NT2/D1 (cell line): ENCODE results near the gene TEX29.

Experiments
- DNase-seq: peaks from one replicate; pipeline ENCODE4 v3.0.0-alpha.2; 2011; ENCODE audit warnings: low read depth, low spot score
- H3K27me3 ChIP-seq: 2 replicates; pipeline ENCODE4 v1.6.0; 2011; ENCODE audit warnings: mild to moderate bottlenecking; ENCODE audit not compliant: insufficient read length, insufficient read depth
- H3K36me3 ChIP-seq: 2 replicates; pipeline ENCODE4 v1.6.1; 2011; ENCODE audit warnings: mild to moderate bottlenecking, low read length, mixed read lengths; ENCODE audit not compliant: insufficient read depth, insufficient read length
- H3K4me1 ChIP-seq: 2 replicates; pipeline ENCODE4 v1.5.1; 2011; ENCODE audit not compliant: insufficient read depth, insufficient read length
- H3K4me3 ChIP-seq: 2 replicates; pipeline ENCODE4 v1.5.1; 2011; ENCODE audit warnings: low read depth; ENCODE audit not compliant: insufficient read length
- H3K9ac ChIP-seq: 2 replicates; pipeline ENCODE4 v1.6.0; 2011; ENCODE audit warnings: low read depth; ENCODE audit not compliant: insufficient read length
- H3K9me3 ChIP-seq: 2 replicates; pipeline ENCODE4 v1.5.1; 2011; ENCODE audit warnings: mild to moderate bottlenecking, low read length; ENCODE audit not compliant: insufficient read depth
- SUZ12 ChIP-seq: IDR thresholded peaks from 2 replicates; pipeline ENCODE4 v1.6.1; 2011; ENCODE audit not compliant: insufficient read length, insufficient read depth; ENCODE audit errors: extremely low read depth
- YY1 ChIP-seq: IDR thresholded peaks from 2 replicates; pipeline ENCODE4 v1.6.1; 2011; ENCODE audit not compliant: insufficient read length, insufficient read depth
- ZNF274 ChIP-seq: IDR thresholded peaks from 2 replicates; pipeline ENCODE4 v1.6.1; 2011; ENCODE audit warnings: mild to moderate bottlenecking, low read depth, low read length

TEX29 gene

GRCh38 chr13:111278743-111279652 lies 41.4 kb upstream of the TEX29 start:
- Histone ChIP-seq H3K9me3 (no peaks in the 10 kb centered on the region), H3K36me3 (peaks cover 79% of the 10 kb centered on the region), H3K27me3 (no peaks in the 10 kb centered on the region), H3K4me3 (no peak overlapping the region), H3K4me1 (no peaks in the 10 kb centered on the region), H3K9ac (no peak overlapping the region)
- no peak for DNase-seq
- TF ChIP-seq YY1 = no peak
- TF ChIP-seq ZNF274 = no peak
- TF ChIP-seq SUZ12 = no peak

- Histone ChIP-seq H3K9ac (no peak overlapping the region), H3K27me3 (no peaks in the 10 kb centered on the region), H3K4me1 (no peaks in the 10 kb centered on the region), H3K9me3 (no peaks in the 10 kb centered on the region), H3K4me3 (no peak overlapping the region), H3K36me3 (peaks cover 79% of the 10 kb centered on the region)
- TF ChIP-seq SUZ12 (no peak), ZNF274 (no peak), YY1 (no peak)
- no peak for DNase-seq
These were observed 40.2 kb upstream of the TEX29 start for GRCh38 chr13:111280226-111280625.

GRCh38 chr13:111280681-111281585 lies 39.5 kb upstream of the TEX29 start:
- no peaks in the 10 kb centered on the region for H3K27me3 ChIP-seq
- H3K9ac ChIP-seq = no peak overlapping the region
- TF ChIP-seq YY1 (no peak), SUZ12 (no peak), ZNF274 (no peak)
- H3K4me3 ChIP-seq = no peak overlapping the region
- no peak for DNase-seq
- H3K9me3 ChIP-seq = no peaks in the 10 kb centered on the region
- H3K4me1 ChIP-seq = no peaks in the 10 kb centered on the region
- peaks cover 77% of the 10 kb centered on the region for H3K36me3 ChIP-seq

- TF ChIP-seq YY1 (no peak), SUZ12 (no peak), ZNF274 (no peak)
- H3K9me3 ChIP-seq = no peaks in the 10 kb centered on the region
- peaks cover 80% of the 10 kb centered on the region for H3K36me3 ChIP-seq
- DNase-seq = no peak
- peaks cover 2% of the 10 kb centered on the region for H3K4me1 ChIP-seq
- H3K4me3 ChIP-seq = no peak overlapping the region
- no peak overlapping the region for H3K9ac ChIP-seq
- H3K27me3 ChIP-seq = no peaks in the 10 kb centered on the region
These were observed 38.6 kb upstream of the TEX29 start for GRCh38 chr13:111281751-111282311.

GRCh38 chr13:111282425-111282824 lies 38.0 kb upstream of the TEX29 start:
- peaks cover 4% of the 10 kb centered on the region for H3K4me1 ChIP-seq
- DNase-seq = no peak
- no peak overlapping the region for H3K9ac ChIP-seq
- no peak overlapping the region for H3K4me3 ChIP-seq
- TF ChIP-seq YY1 = no peak
- no peak for TF ChIP-seq ZNF274
- TF ChIP-seq SUZ12 = no peak
- no peaks in the 10 kb centered on the region for H3K27me3 ChIP-seq
- peaks cover 85% of the 10 kb centered on the region for H3K36me3 ChIP-seq
- H3K9me3 ChIP-seq = no peaks in the 10 kb centered on the region

- no peak overlapping the region for H3K4me3 ChIP-seq
- no peaks in the 10 kb centered on the region for H3K9me3 ChIP-seq
- H3K36me3 ChIP-seq = peaks cover 83% of the 10 kb centered on the region
- H3K9ac ChIP-seq = no peak overlapping the region
- H3K27me3 ChIP-seq = no peaks in the 10 kb centered on the region
- TF ChIP-seq ZNF274 = no peak
- no peak for TF ChIP-seq SUZ12
- no peak for TF ChIP-seq YY1
- DNase-seq = no peak
- peaks cover 4% of the 10 kb centered on the region for H3K4me1 ChIP-seq
These were observed 37.4 kb upstream of the TEX29 start for GRCh38 chr13:111282997-111283396.
